Measurements from ENCODE around the gene RFFL.

GRCh38 chr17:35086931-35087573, 23.5 kb upstream of the RFFL start:
- no peak for TF ChIP-seq CTCF (IDR thresholded peaks at IDR 0.05)
- no peak for TF ChIP-seq POLR2A (IDR thresholded peaks at IDR 0.05)
